ENCODE data around the gene NHSL2. TPM values are rescaled to one million over a fixed set of nuclear protein-coding genes. Genes with fewer than 3 reads are reported as not detected.

NHSL2 gene
- total RNA-seq, result 0.07 TPM in 1 of 2 replicates, not detected in the other

DNA sequence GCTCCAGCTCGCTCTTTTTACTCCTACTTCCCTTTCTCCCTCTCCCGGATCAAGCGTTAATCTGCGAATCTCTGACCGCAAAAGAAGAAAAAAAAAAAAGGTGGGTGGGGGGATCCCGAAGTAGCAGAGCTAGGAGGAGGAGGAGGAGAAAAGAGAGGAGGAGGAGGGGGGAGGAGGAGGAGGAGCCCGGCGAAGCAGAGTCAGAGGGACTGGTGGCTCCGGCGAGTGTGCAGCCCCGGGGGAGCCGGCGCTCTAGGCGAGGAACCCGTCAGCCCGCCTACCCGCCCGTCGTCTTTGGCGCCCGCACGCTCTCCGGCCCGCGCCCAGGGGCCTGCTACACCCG, at the start of gene NHSL2:
Gene NHSL2, plus strand, starts transcription at position 203 of the 343 bp plus-strand sequence.

DNA sequence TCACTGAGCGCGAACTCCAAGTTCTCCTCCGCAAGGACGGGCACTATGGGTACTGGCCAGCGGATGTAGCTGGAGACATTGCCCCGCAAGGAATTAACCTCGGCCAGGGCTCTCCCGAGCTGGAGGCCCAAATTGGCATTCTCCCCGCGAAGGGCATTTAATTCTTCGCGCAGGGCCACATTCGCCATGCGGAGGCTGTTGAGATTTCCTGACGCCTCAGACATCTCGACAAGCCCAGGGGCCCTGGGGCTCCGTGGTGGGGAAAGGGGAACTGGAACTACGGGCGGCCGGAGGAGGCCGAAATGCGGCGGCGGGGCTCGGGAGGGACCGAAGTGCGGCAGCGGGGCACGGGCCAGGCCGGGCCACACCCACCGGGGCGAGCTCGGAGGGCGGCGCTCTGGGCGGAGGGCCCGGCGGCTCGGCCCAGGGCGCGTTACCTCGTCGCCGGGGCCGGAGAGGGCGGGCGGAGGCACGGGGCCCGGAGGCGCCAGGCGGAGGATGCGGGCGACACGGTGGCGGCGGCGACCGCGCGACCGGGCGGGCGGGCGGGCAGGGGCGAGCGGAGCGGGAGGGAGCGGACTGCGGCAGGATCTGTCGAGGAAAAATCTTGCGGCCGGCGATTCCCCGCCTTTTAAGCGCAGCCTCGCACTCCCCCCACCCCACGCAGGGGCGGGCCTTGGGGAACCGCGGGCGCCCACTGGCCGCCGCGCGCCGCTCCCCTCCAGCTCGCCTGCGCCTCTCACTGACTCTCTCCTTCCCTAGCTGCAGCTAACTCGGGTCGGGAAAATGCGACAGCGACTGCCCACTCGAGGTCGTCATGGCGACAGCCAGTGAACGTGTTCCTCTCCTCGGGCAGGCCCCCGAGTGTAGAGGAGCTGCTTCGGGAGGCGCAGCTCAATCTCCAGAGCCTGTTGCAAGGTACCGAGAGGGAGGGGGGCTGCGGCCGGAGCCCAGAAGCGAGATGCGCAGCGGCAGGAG, 221.0 kb downstream of the NHSL2 start, which contains the start of gene RTL5:
Gene RTL5, minus strand, starts transcription at position 599 of the 978 bp plus-strand sequence.

DNA sequence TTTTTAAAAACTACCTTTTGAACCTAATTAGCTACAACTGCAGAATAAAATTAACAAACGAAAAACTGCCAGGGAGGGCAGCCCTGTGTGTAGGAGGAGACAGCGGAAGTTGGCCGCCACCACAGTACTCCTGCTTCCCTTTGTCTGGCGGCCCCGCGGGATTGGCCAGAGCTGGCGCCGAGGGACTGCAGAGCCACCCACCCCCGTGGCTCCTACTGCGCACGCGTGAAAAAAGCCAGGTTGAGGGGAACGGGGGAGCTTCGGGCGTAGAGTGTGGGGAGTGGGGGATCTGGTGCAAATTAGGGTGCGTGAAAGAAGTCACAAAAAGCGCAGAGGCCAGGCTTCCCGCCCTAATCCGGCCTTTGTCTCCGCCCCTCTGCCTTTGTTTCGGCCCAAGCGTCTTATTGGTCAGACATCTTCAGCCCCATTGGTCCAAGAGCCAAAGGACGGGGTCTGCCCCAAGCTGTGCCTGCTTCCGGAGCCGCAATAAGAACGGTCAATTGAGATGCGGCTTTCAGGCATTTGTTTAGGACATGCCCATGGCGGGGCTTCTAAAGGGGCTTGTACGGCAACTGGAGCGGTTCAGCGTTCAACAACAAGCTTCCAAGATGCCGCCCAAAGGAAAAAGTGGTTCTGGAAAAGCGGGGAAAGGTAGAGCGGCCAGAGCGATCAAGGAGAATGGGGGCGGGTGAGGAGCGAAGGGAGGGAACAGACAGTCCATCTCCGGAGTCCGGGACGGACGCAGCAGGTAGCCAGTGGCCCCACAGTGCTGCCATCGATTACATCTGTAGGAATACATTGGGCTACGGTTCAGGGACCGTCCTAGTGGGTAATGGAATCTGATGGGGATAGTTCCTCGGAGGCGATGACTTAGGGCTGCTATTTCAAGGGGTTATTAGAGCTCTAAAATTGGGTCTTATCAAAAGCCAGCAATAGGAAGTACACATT, 270.8 kb downstream of the NHSL2 start, which contains the start of gene PIN4:
Gene PIN4, plus strand, starts transcription at position 580 of the 948 bp plus-strand sequence. Its CDS starts 29 bp downstream, at position 609.

Other genes with a start within 250 kb of the NHSL2 start
- gene CXorf49, start 192.6 kb upstream of the NHSL2 start, total RNA-seq, result not detected in 2 replicates
- not detected in 2 replicates for gene CXorf49B, start 147.5 kb upstream of the NHSL2 start, total RNA-seq
- gene RTL5, start 221.1 kb downstream of the NHSL2 start, total RNA-seq, result 0.09 and 0.28 TPM in 2 replicates